ENCODE results near the gene PHAF1.

DNA sequence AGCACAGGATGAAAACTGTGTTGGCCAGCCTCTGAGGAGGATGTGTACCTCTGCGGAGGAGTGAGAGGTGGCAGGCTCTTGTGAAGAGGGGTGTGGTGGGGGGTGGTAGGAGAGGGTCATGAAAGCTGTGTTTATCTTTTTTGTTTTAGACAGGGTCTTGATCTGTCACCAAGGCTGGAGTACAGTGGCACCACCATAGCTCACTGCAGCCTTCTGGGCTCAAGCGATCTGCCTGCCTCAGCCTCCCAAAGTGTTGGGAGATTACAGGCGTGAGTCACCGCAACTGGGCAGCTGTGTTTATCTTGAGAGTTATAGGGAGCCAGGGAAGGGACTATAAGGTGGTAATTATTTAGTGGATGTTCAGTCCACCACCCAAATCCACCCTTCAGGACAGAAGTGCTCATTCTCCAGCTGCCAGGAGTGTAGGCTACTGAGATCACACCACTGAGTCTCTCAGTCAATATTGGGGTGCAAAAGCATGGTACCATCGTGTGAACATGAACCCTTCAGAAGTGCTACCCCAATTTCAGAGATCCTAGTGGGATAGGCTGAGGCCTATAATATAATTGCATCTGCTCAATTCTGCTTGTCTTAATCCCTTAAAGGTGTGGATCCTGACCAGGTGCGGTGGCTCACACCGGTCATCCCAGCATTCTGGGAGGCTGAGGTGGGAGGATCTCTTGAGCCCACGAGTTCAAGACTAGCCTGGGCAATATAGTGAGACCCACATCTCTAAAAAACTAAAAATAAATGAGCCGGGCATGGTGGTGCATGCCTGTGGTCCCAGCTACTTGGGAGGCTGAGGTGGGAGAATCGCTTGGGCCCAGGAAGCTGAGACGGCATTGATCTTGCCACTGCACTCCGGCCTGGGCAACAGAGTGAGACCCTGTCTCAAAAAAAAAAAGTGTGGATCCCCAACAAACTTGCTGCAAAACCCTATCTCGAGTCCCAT, 81.0 kb downstream of the PHAF1 start:
- TF ChIP-seq, protein P1, sequence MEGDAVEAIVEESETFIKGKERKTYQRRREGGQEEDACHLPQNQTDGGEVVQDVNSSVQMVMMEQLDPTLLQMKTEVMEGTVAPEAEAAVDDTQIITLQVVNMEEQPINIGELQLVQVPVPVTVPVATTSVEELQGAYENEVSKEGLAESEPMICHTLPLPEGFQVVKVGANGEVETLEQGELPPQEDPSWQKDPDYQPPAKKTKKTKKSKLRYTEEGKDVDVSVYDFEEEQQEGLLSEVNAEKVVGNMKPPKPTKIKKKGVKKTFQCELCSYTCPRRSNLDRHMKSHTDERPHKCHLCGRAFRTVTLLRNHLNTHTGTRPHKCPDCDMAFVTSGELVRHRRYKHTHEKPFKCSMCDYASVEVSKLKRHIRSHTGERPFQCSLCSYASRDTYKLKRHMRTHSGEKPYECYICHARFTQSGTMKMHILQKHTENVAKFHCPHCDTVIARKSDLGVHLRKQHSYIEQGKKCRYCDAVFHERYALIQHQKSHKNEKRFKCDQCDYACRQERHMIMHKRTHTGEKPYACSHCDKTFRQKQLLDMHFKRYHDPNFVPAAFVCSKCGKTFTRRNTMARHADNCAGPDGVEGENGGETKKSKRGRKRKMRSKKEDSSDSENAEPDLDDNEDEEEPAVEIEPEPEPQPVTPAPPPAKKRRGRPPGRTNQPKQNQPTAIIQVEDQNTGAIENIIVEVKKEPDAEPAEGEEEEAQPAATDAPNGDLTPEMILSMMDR (IDR thresholded peaks at IDR 0.05), result no peak
- TF ChIP-seq ZFX (IDR thresholded peaks at IDR 0.05; ENCODE audit: borderline replicate concordance), result no peak
